Inflammatory macrophage treated with lipopolysaccharide for 1 hour (primary cell): Measurements from ENCODE around the gene LRIT2.
"Not testable (repeated sequence)": the region's sequence is repeated elsewhere in the genome, so short reads cannot be mapped to it uniquely, and the experiment has no call there.

Experiments used
- DNase-seq, 2 donors: peaks; one replicate each; pipeline ENCODE4 v3.0.0-alpha.2; 2020 to 2022

Gene LRIT2

DNA sequence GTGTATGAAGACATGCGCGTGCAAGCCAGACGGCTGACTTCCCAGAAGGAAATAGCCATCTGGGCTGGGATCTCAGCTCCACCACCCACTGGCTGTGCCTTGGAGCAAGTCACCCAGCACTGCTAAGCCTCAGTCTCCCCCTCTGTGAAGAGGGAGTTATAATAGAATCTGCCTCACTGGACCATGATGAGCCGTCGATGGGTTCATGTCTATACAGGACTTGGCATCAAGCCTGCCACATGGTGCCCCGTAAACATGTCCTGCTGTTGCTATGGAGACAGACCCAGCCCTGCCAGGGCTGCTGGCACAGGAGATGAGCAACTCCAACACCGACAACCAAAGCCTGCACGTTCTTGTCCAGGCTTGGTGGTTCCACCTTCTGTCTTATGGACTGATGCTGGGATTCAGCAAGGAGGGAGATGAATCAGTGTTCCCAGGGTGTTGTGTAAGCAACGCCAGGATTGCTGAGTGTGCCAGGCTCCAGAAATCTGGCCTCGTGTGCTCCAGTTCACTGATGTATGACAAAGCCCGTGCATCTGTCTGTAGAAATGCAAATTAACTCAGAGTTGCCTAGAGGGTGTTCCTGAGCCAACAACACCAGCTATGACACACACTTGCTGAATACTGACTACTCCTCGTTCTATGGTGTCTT, 46.2 kb downstream of the LRIT2 start:
- no peak for DNase-seq

DNA sequence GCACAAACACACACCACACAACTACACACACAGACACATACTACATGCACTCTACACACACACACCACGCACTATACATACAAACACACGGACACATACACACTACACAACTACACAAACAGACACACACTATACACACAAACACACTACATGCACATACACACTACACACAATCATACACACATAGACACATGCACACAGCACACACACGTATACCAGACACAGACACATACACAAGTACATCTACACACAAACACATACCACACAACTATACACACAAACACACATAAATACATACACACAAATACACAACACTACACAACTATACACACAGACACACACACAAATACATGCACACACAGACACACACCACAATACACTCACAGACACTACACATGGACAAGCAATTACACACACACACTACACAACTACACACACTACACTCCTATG, 47.2 kb downstream of the LRIT2 start:
- DNase-seq, result no peak

- DNase-seq, result no peak
Observed at GRCh38 chr10:84177541-84178141, 47.7 kb downstream of the LRIT2 start.

- DNase-seq, result no peak
Observed at GRCh38 chr10:84176836-84177474, 48.4 kb downstream of the LRIT2 start.

- DNase-seq, result no peak
Observed at GRCh38 chr10:84176351-84176750, 49.0 kb downstream of the LRIT2 start.

GRCh38 chr10:84175436-84175835, 49.9 kb downstream of the LRIT2 start:
- no peak for DNase-seq

DNA sequence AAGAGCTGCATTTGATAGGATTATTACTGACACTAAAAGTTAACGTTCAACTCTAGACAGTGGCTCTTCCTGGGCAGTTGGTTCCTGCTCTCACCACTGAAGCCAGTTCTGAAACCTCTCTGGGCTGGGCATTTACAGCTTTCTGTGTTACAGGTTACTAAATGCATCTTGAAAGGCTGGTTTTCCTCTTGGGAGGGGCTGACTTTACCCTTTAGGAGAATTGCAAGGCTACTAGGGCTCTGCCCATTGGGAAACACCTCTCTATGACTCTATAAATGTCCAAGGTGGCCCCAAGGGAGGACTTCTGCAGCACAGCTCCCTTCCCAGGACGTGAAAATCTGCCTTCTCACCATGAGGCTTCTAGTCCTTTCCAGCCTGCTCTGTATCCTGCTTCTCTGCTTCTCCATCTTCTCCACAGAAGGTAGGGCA, 51.8 kb downstream of the LRIT2 start, which contains the start of gene GPR15LG:
Gene GPR15LG, plus strand, starts transcription at position 301 of the 429 bp plus-strand sequence. Its CDS starts 51 bp downstream, at position 352.
- DNase-seq, result no peak

- no peak for DNase-seq
Observed at GRCh38 chr10:84172467-84173356, 52.6 kb downstream of the LRIT2 start.

DNA sequence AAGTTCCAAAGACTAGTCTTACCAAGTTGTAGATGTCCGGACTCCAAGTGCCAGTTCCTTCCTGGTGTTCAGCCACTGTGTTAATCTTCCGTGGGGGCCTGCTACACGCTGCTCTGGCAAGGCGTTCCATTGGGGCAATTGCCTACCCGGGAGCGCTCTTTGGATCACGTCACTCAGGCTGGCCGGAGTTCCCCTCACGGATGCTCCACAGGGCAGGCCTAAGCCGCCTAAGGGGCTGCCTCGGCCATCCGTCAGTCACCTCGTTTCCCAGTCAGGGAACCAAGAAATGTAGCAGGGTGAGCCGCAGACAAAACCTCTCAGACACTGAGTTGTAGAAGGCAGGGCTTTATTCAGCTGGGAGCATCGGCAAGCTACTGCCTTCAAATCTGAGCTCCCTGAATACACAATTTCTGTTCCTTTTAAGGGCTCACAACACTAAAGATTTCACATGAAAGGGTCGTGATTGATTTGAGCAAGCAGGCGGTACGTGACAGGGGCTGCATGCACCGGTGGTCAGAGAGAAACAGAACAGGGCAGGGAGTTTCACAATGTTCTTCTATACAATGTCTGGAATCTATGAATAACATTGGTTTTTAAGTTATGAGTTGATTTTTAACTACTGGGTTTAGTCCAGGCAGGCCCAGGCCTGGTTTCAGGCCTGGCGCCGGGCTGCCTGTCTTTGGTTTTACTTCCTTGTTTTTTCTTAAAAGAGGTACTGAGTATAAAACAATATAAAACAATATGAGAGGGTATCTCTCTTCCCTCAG, 53.5 kb downstream of the LRIT2 start:
- not testable (repeated sequence) for DNase-seq

DNA sequence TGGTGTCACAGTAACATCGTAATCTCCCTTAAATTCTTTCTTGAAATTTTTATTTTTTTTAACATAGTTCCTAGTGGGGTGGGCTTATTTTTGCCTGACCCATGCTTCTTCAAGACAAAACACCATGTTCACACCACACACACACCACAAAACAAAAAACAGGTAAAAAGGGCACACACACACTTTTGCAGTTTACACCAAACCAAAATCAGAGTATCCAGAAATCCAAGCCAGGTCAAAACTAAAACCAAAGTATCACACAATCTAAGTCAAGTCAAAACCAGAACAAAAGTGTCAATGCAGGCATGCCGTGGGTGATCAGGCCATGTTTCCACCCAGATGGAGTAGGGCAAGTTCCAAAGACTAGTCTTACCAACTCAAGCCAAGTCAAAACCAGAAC, 54.1 kb downstream of the LRIT2 start:
- not testable (repeated sequence) for DNase-seq
